ENCODE data around the gene BRF1.

DNA sequence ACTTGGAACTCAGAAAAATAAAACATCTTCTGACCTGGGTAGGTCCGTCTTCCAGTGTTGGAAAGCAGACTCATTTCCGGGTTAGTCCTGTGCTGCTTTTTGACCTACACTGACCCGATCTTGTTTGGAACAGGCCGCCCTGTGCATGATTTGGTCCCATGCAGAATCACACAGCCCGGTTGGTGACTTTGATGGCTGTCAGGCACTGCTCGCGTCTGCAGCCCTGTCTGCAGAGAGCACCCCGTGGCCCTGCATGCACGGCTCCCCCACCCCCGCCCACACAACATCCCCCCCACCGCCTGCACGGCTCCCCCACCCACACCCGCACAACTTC, 45.4 kb upstream of the BRF1 start:
- TF ChIP-seq, protein P1, sequence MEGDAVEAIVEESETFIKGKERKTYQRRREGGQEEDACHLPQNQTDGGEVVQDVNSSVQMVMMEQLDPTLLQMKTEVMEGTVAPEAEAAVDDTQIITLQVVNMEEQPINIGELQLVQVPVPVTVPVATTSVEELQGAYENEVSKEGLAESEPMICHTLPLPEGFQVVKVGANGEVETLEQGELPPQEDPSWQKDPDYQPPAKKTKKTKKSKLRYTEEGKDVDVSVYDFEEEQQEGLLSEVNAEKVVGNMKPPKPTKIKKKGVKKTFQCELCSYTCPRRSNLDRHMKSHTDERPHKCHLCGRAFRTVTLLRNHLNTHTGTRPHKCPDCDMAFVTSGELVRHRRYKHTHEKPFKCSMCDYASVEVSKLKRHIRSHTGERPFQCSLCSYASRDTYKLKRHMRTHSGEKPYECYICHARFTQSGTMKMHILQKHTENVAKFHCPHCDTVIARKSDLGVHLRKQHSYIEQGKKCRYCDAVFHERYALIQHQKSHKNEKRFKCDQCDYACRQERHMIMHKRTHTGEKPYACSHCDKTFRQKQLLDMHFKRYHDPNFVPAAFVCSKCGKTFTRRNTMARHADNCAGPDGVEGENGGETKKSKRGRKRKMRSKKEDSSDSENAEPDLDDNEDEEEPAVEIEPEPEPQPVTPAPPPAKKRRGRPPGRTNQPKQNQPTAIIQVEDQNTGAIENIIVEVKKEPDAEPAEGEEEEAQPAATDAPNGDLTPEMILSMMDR (IDR thresholded peaks at IDR 0.05), result no peak
- TF ChIP-seq POLR2A (IDR thresholded peaks at IDR 0.05), result no peak
